ENCODE results near the gene ITPK1.

GRCh38 chr14:93061380-93062012, 54.2 kb downstream of the ITPK1 start:
- no peak for TF ChIP-seq POLR2AphosphoS5 (IDR thresholded peaks at IDR 0.05; ENCODE audit: low read depth)
- no peak for TF ChIP-seq NANOG (IDR thresholded peaks at IDR 0.05; ENCODE audit: borderline replicate concordance)
- TF ChIP-seq JUNB (IDR thresholded peaks at IDR 0.05; ENCODE audit: unreplicated experiment), result no peak
- no peak for TF ChIP-seq EZH2 (IDR thresholded peaks at IDR 0.05; ENCODE audit: low read depth, unreplicated experiment)
- TF ChIP-seq, protein P1, sequence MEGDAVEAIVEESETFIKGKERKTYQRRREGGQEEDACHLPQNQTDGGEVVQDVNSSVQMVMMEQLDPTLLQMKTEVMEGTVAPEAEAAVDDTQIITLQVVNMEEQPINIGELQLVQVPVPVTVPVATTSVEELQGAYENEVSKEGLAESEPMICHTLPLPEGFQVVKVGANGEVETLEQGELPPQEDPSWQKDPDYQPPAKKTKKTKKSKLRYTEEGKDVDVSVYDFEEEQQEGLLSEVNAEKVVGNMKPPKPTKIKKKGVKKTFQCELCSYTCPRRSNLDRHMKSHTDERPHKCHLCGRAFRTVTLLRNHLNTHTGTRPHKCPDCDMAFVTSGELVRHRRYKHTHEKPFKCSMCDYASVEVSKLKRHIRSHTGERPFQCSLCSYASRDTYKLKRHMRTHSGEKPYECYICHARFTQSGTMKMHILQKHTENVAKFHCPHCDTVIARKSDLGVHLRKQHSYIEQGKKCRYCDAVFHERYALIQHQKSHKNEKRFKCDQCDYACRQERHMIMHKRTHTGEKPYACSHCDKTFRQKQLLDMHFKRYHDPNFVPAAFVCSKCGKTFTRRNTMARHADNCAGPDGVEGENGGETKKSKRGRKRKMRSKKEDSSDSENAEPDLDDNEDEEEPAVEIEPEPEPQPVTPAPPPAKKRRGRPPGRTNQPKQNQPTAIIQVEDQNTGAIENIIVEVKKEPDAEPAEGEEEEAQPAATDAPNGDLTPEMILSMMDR (conservative IDR thresholded peaks at IDR 0.05; ENCODE audit: low read depth in 2 of 2), result no peak
- TF ChIP-seq, protein P2, sequence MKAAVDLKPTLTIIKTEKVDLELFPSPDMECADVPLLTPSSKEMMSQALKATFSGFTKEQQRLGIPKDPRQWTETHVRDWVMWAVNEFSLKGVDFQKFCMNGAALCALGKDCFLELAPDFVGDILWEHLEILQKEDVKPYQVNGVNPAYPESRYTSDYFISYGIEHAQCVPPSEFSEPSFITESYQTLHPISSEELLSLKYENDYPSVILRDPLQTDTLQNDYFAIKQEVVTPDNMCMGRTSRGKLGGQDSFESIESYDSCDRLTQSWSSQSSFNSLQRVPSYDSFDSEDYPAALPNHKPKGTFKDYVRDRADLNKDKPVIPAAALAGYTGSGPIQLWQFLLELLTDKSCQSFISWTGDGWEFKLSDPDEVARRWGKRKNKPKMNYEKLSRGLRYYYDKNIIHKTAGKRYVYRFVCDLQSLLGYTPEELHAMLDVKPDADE (IDR thresholded peaks at IDR 0.05), result no peak
- no peak for TF ChIP-seq ZNF331 (CRISPR knock-in tag; IDR thresholded peaks at IDR 0.05; ENCODE audit: low read depth)
- no peak for TF ChIP-seq STAT1 (IDR thresholded peaks at IDR 0.05; ENCODE audit: unreplicated experiment)
- no peak for TF ChIP-seq CREB1 (CRISPR knock-in tag; IDR thresholded peaks at IDR 0.05; ENCODE audit: low read depth)
- TF ChIP-seq REST (IDR thresholded peaks at IDR 0.05; ENCODE audit: unreplicated experiment), result no peak
- TF ChIP-seq EZH2phosphoT487 (IDR thresholded peaks at IDR 0.05; ENCODE audit: unreplicated experiment), result no peak
- TF ChIP-seq ZNF114 (CRISPR knock-in tag; IDR thresholded peaks at IDR 0.05), result no peak
- TF ChIP-seq, protein P3, sequence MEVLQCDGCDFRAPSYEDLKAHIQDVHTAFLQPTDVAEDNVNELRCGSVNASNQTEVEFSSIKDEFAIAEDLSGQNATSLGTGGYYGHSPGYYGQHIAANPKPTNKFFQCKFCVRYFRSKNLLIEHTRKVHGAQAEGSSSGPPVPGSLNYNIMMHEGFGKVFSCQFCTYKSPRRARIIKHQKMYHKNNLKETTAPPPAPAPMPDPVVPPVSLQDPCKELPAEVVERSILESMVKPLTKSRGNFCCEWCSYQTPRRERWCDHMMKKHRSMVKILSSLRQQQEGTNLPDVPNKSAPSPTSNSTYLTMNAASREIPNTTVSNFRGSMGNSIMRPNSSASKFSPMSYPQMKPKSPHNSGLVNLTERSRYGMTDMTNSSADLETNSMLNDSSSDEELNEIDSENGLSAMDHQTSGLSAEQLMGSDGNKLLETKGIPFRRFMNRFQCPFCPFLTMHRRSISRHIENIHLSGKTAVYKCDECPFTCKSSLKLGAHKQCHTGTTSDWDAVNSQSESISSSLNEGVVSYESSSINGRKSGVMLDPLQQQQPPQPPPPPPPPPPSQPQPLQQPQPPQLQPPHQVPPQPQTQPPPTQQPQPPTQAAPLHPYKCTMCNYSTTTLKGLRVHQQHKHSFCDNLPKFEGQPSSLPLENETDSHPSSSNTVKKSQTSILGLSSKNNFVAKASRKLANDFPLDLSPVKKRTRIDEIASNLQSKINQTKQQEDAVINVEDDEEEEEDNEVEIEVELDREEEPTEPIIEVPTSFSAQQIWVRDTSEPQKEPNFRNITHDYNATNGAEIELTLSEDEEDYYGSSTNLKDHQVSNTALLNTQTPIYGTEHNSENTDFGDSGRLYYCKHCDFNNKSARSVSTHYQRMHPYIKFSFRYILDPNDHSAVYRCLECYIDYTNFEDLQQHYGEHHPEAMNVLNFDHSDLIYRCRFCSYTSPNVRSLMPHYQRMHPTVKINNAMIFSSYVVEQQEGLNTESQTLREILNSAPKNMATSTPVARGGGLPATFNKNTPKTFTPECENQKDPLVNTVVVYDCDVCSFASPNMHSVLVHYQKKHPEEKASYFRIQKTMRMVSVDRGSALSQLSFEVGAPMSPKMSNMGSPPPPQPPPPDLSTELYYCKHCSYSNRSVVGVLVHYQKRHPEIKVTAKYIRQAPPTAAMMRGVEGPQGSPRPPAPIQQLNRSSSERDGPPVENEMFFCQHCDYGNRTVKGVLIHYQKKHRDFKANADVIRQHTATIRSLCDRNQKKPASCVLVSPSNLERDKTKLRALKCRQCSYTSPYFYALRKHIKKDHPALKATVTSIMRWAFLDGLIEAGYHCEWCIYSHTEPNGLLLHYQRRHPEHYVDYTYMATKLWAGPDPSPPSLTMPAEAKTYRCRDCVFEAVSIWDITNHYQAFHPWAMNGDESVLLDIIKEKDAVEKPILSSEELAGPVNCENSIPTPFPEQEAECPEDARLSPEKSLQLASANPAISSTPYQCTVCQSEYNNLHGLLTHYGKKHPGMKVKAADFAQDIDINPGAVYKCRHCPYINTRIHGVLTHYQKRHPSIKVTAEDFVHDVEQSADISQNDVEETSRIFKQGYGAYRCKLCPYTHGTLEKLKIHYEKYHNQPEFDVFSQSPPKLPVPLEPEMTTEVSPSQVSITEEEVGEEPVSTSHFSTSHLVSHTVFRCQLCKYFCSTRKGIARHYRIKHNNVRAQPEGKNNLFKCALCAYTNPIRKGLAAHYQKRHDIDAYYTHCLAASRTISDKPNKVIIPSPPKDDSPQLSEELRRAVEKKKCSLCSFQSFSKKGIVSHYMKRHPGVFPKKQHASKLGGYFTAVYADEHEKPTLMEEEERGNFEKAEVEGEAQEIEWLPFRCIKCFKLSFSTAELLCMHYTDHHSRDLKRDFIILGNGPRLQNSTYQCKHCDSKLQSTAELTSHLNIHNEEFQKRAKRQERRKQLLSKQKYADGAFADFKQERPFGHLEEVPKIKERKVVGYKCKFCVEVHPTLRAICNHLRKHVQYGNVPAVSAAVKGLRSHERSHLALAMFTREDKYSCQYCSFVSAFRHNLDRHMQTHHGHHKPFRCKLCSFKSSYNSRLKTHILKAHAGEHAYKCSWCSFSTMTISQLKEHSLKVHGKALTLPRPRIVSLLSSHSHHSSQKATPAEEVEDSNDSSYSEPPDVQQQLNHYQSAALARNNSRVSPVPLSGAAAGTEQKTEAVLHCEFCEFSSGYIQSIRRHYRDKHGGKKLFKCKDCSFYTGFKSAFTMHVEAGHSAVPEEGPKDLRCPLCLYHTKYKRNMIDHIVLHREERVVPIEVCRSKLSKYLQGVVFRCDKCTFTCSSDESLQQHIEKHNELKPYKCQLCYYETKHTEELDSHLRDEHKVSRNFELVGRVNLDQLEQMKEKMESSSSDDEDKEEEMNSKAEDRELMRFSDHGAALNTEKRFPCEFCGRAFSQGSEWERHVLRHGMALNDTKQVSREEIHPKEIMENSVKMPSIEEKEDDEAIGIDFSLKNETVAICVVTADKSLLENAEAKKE (CRISPR knock-in tag; IDR thresholded peaks at IDR 0.05), result no peak

Measured in GM23338 (cell line).